Right lung (tissue), 5 donors: ENCODE measurements around the gene PPP1R13L. TPM values are rescaled to one million over a fixed set of nuclear protein-coding genes. Genes with fewer than 3 reads are reported as not detected.
A peak's percentile ranks its signal among the peaks of the same experiment; 100 is the strongest.
"Not testable (repeated sequence)": the region's sequence is repeated elsewhere in the genome, so short reads cannot be mapped to it uniquely, and the experiment has no call there.

Experiments
- DNase-seq, 2 donors: peaks; one replicate each; pipeline ENCODE4 v3.0.0-alpha.2; 2013
- polyA plus RNA-seq, 5 donors: library from polyadenylated mRNA; unstranded; fragments of 120-200 nt; gene quantifications; one replicate each; pipeline versions ENCODE4 v1.2.1 to v1.2.3, GENCODE V29; 2013; ENCODE audit warnings: inconsistent platforms in 1 of 5, low replicate concordance in 1 of 5; ENCODE audit not compliant: insufficient read length in 5 of 5, insufficient read depth in 1 of 5

Gene PPP1R13L
- polyA plus RNA-seq, 5 donors = 11.2 to 20.0 (median 13.6) TPM

- not testable (repeated sequence) for DNase-seq
Measured at GRCh38 chr19:45407585-45407984, 2.7 kb upstream of the PPP1R13L start.

- no peak for DNase-seq
Measured at GRCh38 chr19:45407091-45407375, 2.2 kb upstream of the PPP1R13L start.

DNA sequence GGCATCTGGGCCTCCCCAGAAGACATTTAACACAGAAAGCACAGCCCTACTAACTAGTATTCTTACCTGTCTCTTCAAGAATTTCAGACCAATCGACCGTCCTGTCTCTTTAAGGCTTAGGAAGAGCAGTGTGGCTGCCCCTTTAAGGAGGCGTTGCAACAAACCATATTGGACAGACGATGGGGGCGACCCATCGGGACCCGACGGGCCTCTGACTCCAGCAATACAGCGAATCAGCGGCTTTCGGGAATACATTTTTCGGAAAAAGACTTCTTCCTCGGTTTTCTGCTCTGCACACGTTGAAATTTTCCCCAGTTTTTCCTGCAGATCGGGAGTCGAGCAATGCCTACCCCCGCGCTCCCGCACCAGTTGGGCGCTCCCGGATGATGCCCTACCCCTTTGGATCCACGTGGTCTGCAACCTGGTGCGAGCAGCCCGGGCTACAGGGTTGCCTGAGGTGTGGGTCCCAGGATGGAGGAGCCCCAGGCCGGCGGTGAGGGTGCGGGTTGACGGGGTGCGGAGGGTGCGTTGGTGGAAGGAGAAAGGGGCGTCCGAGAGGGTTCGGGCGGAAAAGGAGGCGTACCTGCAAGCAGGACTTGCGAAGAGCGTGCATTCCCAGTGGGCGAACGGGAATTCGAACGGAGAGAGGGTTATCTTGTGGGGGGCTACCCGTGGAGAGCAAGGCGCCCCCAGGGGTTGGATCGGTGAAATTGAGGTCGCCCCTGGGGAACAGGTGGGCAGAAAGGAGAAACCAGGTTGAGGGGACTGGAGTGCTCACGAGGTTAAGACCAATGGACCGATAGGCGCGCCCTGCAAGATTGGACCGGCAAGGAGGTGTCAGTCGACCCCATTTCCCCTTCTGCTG, 1.6 kb upstream of the PPP1R13L start, which contains the start of gene POLR1G:
POLR1G (plus strand) TSS at position 419 of the 865 bp plus-strand sequence; CDS start at position 472, 53 bp downstream.
- DNase-seq = peak; percentile 83 to 84

- DNase-seq = peak; percentile 79 to 81
Measured at GRCh38 chr19:45405435-45406225, 761 bp upstream of the PPP1R13L start.

DNA sequence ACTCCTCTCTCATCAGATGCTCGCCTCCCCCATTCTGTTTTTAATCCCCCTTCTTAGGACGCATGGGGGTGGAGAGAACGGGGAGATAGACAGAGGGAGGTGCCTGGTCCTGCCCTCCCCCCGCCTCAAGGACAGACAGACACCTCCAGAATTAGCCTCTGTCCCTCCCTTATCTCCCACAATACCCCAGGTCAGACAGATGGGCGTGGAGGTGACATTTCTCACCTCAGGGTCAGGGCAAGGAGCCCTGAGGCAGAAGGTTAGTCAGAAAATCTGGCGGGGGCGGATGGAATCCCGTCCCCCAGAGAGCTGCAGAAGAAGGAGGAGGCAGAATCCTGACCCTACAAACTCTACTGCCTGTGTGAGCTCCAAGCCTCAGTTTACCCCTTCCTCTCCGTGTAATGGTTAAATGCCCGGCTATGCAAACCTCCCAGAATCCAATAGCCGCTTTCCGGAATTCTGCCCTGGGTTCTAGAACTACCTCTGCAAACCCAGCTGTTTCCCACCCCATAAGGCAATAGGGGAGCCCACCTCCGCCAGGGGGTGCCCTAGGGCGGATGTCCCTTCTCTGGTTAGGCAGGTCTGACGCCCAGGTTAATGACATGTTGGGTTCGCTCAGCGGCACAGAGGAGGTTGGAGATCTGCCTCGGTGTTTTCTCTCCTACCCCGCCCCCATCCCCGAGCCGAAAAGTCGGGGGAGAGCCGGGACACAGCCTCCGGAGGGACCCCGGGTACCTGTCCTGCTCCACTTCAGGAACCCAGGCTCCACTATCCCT, 900 bp downstream of the PPP1R13L start:
- DNase-seq = no peak

DNA sequence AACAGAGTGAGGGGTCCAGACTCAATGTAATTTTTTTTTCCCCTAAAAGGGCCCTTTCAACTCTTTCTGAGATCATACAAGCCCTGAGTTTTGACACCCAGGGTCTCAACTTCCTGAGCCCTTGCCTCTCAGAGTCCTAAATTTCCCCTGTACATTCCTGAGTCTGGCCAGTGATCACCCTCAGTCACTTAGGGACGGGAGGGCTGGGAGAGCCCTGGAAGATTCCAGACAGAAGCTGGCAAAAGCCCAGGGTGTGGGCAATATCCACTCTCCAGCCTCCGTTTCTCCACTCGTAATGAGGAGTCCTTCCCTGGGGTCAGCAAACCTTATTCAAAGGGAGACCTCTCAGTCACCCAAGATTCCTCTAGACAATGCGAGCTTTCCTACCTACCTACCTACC, 1.6 kb downstream of the PPP1R13L start:
- no peak for DNase-seq

GRCh38 chr19:45402298-45403061, 2.4 kb downstream of the PPP1R13L start:
- no peak for DNase-seq

DNA sequence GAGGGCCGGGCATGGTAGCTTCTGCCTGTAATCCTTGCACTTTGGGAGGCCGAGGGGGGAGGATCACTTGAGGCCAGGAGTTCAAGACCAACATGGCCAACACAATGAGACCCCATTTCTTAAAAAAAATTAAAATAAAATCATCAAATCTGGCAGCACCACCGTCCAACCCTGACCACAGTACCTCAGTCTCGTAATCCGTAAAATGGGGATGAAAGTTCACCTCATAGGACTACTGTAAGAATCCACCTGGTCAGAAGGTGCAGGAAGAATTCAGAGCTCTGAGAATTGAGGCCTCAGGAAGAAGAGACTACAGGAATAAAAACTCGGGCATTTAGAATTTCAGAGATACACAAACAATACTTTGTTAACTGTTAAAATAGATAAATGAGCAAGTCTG, 3.1 kb downstream of the PPP1R13L start:
- DNase-seq = no peak

GRCh38 chr19:45400192-45400591, 4.7 kb downstream of the PPP1R13L start:
- no peak for DNase-seq

GRCh38 chr19:45395821-45396617, 8.8 kb downstream of the PPP1R13L start:
- no peak for DNase-seq

DNA sequence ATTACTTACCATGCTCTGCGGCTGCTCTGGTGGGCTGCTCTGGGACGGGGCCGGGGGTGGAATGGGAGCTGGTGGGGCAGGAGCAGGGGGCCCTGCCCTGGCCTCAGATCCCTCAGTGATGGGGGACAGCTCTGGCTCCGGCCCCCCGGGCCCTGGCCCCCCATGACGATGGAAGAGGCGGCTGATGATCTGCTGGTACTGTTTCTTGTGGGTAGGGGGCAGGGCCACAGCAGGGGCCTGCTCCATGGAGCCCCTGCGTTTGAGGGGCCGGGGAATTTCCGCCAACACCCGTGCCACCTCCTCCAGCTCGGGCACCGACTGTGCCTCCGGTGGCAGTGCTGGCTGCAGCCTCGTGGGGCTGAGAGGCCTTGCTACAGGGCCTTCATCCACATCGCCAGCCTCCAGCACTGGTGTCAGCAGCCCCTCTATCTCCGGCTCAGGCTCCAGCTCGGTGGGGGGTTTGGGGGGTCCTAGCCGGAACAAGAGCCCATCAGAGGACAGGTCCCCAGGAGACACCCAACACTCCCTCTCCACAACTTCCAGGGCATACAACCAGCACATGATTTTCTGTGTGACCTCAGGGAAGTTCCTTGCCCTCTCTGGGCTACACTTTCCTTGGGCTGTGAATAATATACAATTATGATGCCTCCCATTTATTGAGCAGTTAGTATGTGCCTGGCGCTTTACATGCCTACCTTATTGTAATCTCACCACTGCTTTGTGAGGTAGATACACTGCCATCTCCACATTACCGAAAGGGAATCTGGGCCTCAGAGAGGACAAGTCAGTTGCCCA, 12.8 kb downstream of the PPP1R13L start:
- no peak for DNase-seq

DNA sequence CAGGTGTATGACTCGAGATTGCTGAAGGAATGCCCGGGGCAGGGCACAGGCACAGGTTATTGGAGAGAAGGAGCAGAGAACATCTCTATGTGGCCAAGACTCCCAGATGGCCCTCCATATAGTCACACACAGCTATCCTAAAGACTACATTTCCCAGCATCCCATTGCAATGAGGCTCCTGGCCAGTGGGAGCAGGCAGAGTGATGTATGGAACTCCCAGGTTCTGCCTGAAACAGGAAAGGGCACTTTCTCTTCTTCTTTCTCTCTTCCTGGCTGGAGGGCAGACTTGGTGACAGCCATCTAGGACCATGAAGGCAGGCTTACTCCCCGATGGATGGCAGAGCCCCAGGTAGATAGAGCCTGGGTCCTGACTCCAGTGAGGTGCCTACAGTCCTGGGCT, 13.5 kb downstream of the PPP1R13L start:
- no peak for DNase-seq

GRCh38 chr19:45385392-45386221, 19.3 kb downstream of the PPP1R13L start:
- no peak for DNase-seq

- no peak for DNase-seq
Measured at GRCh38 chr19:45382426-45382825, 22.4 kb downstream of the PPP1R13L start.

DNA sequence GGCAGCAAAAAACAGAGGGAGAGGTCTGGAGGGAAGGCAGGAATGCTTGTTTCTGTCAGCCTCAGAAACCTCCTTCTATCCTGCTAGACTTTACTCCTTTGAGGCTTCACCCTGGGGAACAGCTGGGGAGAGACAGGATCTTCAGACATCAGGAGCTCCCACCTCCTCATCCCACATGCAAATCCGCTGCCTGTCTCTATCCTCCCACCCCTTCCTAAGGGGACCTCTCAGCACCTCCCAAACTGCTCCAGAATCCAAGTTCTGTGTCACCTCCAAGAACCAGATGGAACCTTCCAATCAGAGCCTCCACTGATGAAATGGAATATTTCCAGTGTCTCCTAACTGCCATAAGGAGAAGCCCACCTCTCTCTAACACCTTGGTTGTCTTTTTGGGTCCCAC, 24.8 kb downstream of the PPP1R13L start:
- no peak for DNase-seq

GRCh38 chr19:45376045-45376724, 28.7 kb downstream of the PPP1R13L start:
- no peak for DNase-seq

GRCh38 chr19:45370410-45371204, 34.3 kb downstream of the PPP1R13L start, which contains the start of gene ERCC2:
ERCC2 (minus strand) TSS chr19:45370573; CDS start chr19:45370540, 33 bp downstream.
- peak; percentile 99 for DNase-seq
